ENCODE results near the gene LPXN. TPM values are rescaled to one million over a fixed set of nuclear protein-coding genes. Genes with fewer than 3 reads are reported as not detected.

Gene LPXN
- total RNA-seq, 2 donors from 2014 or later: 113 to 121 TPM

GRCh38 chr11:58597486-58598144 lies 22.0 kb upstream of the LPXN start:
- ATAC-seq (replicated peaks in 1 of 2): peak; percentile 88 to 93
- Mint-ChIP-seq H3K4me1 (ENCODE audit: low read depth) (peaks cover 92% of the 10 kb centered on the region), H3K9me3 (no peaks in the 10 kb centered on the region), H3K27ac (peak overlapping the region; percentile 92), H3K36me3 (ENCODE audit: insufficient read depth in 2 of 2) (peaks cover 11 to 28% of the 10 kb centered on the region in 2 donors), H3K27me3 (ENCODE audit: low read depth) (no peaks in the 10 kb centered on the region), H3K4me3 (peak overlapping the region; percentile 46 to 90)
- no peak for DNase-seq

GRCh38 chr11:58596621-58597020 lies 21.0 kb upstream of the LPXN start:
- Mint-ChIP-seq H3K4me3 (peak overlapping the region; percentile 46 to 90), H3K27me3 (ENCODE audit: low read depth) (no peaks in the 10 kb centered on the region), H3K36me3 (ENCODE audit: insufficient read depth in 2 of 2) (peaks cover 11 to 29% of the 10 kb centered on the region in 2 donors), H3K27ac (peak overlapping the region; percentile 92), H3K9me3 (no peaks in the 10 kb centered on the region), H3K4me1 (ENCODE audit: low read depth) (peaks cover 94% of the 10 kb centered on the region)
- DNase-seq: no peak
- no peak for ATAC-seq (replicated peaks in 1 of 2)

GRCh38 chr11:58594826-58595225 lies 19.2 kb upstream of the LPXN start:
- H3K4me3 Mint-ChIP-seq: no peak overlapping the region
- H3K9me3 Mint-ChIP-seq: no peaks in the 10 kb centered on the region
- peaks cover 91% of the 10 kb centered on the region for H3K4me1 Mint-ChIP-seq (ENCODE audit: low read depth)
- DNase-seq (no peak), ATAC-seq (replicated peaks in 1 of 2) (no peak)
- peak overlapping the region; percentile 32 for H3K27ac Mint-ChIP-seq
- H3K36me3 Mint-ChIP-seq (ENCODE audit: insufficient read depth in 2 of 2): peaks cover 9 to 29% of the 10 kb centered on the region in 2 donors
- no peaks in the 10 kb centered on the region for H3K27me3 Mint-ChIP-seq (ENCODE audit: low read depth)

GRCh38 chr11:58592760-58593472 lies 17.3 kb upstream of the LPXN start:
- peaks cover 88% of the 10 kb centered on the region for H3K4me1 Mint-ChIP-seq (ENCODE audit: low read depth)

GRCh38 chr11:58591659-58592058 lies 16.0 kb upstream of the LPXN start:
- DNase-seq (no peak), ATAC-seq (replicated peaks in 1 of 2) (no peak)
- Mint-ChIP-seq H3K9me3 (no peaks in the 10 kb centered on the region), H3K4me3 (peak overlapping the region; percentile 31 to 39), H3K36me3 (ENCODE audit: insufficient read depth in 2 of 2) (peaks cover 9 to 28% of the 10 kb centered on the region in 2 donors), H3K27ac (peak overlapping the region; percentile 58), H3K27me3 (ENCODE audit: low read depth) (no peaks in the 10 kb centered on the region), H3K4me1 (ENCODE audit: low read depth) (peaks cover 85% of the 10 kb centered on the region)

More at GRCh38 chr11:58592760-58593472, 17.3 kb upstream of the LPXN start:
- peak overlapping the region; percentile 38 to 52 for H3K4me3 Mint-ChIP-seq
- H3K27me3 Mint-ChIP-seq (ENCODE audit: low read depth): no peaks in the 10 kb centered on the region
- peak overlapping the region; percentile 70 for H3K27ac Mint-ChIP-seq
- DNase-seq (peak; percentile 55 to 73), ATAC-seq (replicated peaks in 1 of 2) (peak; percentile 91 to 93)
- H3K9me3 Mint-ChIP-seq: no peaks in the 10 kb centered on the region
- peaks cover 11 to 26% of the 10 kb centered on the region in 2 donors for H3K36me3 Mint-ChIP-seq (ENCODE audit: insufficient read depth in 2 of 2)

GRCh38 chr11:58586998-58587397 lies 11.3 kb upstream of the LPXN start:
- Mint-ChIP-seq H3K4me1 (ENCODE audit: low read depth) (peaks cover 81% of the 10 kb centered on the region), H3K36me3 (ENCODE audit: insufficient read depth in 2 of 2) (peaks cover 4 to 29% of the 10 kb centered on the region in 2 donors), H3K27me3 (ENCODE audit: low read depth) (no peaks in the 10 kb centered on the region), H3K27ac (peak overlapping the region; percentile 4), H3K9me3 (no peaks in the 10 kb centered on the region), H3K4me3 (no peak overlapping the region)
- ATAC-seq (replicated peaks in 1 of 2): no peak
- DNase-seq: no peak

GRCh38 chr11:58582437-58582836 lies 6.8 kb upstream of the LPXN start:
- Mint-ChIP-seq H3K27ac (peak overlapping the region; percentile 64), H3K9me3 (no peaks in the 10 kb centered on the region), H3K36me3 (ENCODE audit: insufficient read depth in 2 of 2) (peaks cover 14 to 29% of the 10 kb centered on the region in 2 donors), H3K27me3 (ENCODE audit: low read depth) (no peaks in the 10 kb centered on the region), H3K4me1 (ENCODE audit: low read depth) (peaks cover 61% of the 10 kb centered on the region), H3K4me3 (peak overlapping the region; percentile 85 to 86)
- no peak for DNase-seq
- ATAC-seq (replicated peaks in 1 of 2): no peak

GRCh38 chr11:58580311-58580710 lies 4.7 kb upstream of the LPXN start:
- Mint-ChIP-seq H3K27ac (peak overlapping the region; percentile 100), H3K36me3 (ENCODE audit: insufficient read depth in 2 of 2) (peaks cover 13 to 18% of the 10 kb centered on the region in 2 donors), H3K4me1 (ENCODE audit: low read depth) (peaks cover 65% of the 10 kb centered on the region), H3K27me3 (ENCODE audit: low read depth) (no peaks in the 10 kb centered on the region), H3K9me3 (no peaks in the 10 kb centered on the region), H3K4me3 (peak overlapping the region; percentile 86 to 98)
- DNase-seq (no peak), ATAC-seq (replicated peaks in 1 of 2) (no peak)

GRCh38 chr11:58579192-58580129 lies 3.8 kb upstream of the LPXN start:
- peak overlapping the region; percentile 100 for H3K27ac Mint-ChIP-seq
- no peaks in the 10 kb centered on the region for H3K9me3 Mint-ChIP-seq
- peak; percentile 47 to 51 for ATAC-seq (replicated peaks in 1 of 2)
- no peaks in the 10 kb centered on the region for H3K27me3 Mint-ChIP-seq (ENCODE audit: low read depth)
- H3K4me3 Mint-ChIP-seq: peak overlapping the region; percentile 86 to 98
- peak; percentile 91 to 96 for DNase-seq
- peaks cover 17 to 23% of the 10 kb centered on the region in 2 donors for H3K36me3 Mint-ChIP-seq (ENCODE audit: insufficient read depth in 2 of 2)
- peaks cover 62% of the 10 kb centered on the region for H3K4me1 Mint-ChIP-seq (ENCODE audit: low read depth)

- Mint-ChIP-seq H3K27me3 (ENCODE audit: low read depth) (no peaks in the 10 kb centered on the region), H3K4me1 (ENCODE audit: low read depth) (peaks cover 59% of the 10 kb centered on the region), H3K9me3 (no peaks in the 10 kb centered on the region), H3K27ac (peak within 1 kb of the TSS; percentile 100), H3K4me3 (peak within 1 kb of the TSS; percentile 86 to 98), H3K36me3 (ENCODE audit: insufficient read depth in 2 of 2) (peaks cover 17 to 23% of the 10 kb centered on the region in 2 donors)
- peak; percentile 92 to 96 for DNase-seq
- peak; percentile 51 to 58 for ATAC-seq (replicated peaks in 1 of 2)
Measured at GRCh38 chr11:58578635-58579191, 3.1 kb upstream of the LPXN start, which contains the start of gene ZFP91. ZFP91 (plus strand) TSS chr11:58579063; CDS start chr11:58579282, 219 bp downstream.

- Mint-ChIP-seq H3K4me1 (ENCODE audit: low read depth) (peaks cover 59% of the 10 kb centered on the region), H3K9me3 (no peaks in the 10 kb centered on the region), H3K4me3 (peak overlapping the region; percentile 86 to 89), H3K27ac (peak overlapping the region; percentile 97), H3K27me3 (ENCODE audit: low read depth) (no peaks in the 10 kb centered on the region), H3K36me3 (ENCODE audit: insufficient read depth in 2 of 2) (peaks cover 17 to 22% of the 10 kb centered on the region in 2 donors)
- ATAC-seq (replicated peaks in 1 of 2) (no peak), DNase-seq (peak; percentile 91 to 92)
Measured at GRCh38 chr11:58578136-58578634, 2.5 kb upstream of the LPXN start.

- Mint-ChIP-seq H3K4me3 (peak overlapping the region; percentile 86 to 89), H3K36me3 (ENCODE audit: insufficient read depth in 2 of 2) (peaks cover 17 to 22% of the 10 kb centered on the region in 2 donors), H3K9me3 (no peaks in the 10 kb centered on the region), H3K27ac (peak overlapping the region; percentile 97), H3K4me1 (ENCODE audit: low read depth) (peaks cover 55% of the 10 kb centered on the region), H3K27me3 (ENCODE audit: low read depth) (no peaks in the 10 kb centered on the region)
- peak; percentile 62 to 63 for ATAC-seq (replicated peaks in 1 of 2)
- DNase-seq: peak; percentile 77 to 88
Measured at GRCh38 chr11:58577555-58578135, 2.0 kb upstream of the LPXN start.
